Stimulated activated CD4-positive, alpha-beta T cell treated with anti-CD3 and anti-CD28 coated beads, Interleukin-12 subunit alpha, Interleukin-12 subunit beta, amount 100 ng/mL, for 4 hours (primary cell): ENCODE measurements around the gene TBC1D22A.

Source experiments
- DNase-seq: peaks from one replicate; pipeline ENCODE4 v3.0.0-alpha.2; 2020

The TBC1D22A gene

DNA sequence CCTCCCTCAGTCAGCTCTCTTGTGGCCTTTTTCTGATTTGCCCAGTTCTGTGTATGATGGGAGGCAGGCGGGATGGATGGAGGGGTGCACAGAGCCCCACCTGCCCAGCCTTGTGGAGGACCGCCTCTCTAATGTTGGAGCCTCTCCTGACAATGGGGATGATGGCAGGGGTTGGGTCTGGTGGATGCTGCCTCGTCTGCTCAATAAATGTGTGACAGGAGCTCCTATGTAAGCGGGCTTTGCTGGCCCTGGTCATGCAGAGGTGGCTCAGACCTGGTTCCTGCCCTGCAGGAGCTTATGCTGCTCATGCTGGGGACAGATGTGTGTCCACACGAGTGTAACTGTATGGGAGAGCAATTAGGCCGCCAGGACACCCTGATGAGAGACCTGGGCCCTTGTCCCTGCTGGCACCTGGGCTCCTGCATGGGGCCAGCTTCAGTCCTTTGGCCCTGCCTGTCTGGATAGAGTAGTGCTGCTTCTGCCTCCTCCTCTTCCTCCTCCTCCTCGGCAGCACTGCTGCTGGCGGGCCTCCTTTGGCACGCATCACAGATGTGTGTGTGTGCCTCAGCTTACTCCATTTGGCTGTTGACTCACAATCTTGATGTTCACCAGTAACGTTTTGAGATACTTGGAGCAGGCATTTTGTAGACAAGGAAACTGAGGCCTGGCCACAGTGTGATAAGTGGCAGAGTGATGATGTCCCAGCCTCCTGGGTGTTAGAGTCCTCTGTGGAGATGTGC is 131.0 kb downstream of the TBC1D22A start:
- DNase-seq = no peak

DNA sequence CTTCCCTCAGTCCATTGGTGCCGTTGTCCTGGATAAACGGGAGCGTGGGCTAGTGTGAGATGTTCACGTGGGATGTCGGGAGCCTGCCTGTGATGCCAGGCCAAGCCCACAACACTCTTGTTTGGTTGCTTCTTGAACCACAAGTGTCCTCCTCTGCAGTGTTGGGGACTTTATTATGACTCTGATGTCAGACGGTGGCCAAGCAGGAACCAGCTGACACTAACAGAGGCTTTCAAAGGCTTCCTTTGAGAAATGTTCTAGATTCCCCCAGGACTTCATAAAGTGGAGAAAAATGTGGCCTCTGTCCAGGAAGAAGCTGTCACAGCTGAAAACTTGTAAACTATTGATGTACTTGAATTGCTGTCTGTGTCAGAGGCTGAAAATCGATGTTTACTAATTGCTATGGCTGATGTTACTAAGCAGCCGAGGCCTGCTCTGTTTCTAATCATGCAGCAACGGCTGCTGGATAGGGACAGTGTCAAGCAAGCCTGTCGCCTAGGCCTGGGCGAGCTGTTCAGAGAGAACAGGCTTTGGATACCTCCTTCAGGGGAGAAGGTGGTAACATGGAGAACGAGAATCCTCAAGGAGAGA is 131.7 kb downstream of the TBC1D22A start:
- no peak for DNase-seq

DNA sequence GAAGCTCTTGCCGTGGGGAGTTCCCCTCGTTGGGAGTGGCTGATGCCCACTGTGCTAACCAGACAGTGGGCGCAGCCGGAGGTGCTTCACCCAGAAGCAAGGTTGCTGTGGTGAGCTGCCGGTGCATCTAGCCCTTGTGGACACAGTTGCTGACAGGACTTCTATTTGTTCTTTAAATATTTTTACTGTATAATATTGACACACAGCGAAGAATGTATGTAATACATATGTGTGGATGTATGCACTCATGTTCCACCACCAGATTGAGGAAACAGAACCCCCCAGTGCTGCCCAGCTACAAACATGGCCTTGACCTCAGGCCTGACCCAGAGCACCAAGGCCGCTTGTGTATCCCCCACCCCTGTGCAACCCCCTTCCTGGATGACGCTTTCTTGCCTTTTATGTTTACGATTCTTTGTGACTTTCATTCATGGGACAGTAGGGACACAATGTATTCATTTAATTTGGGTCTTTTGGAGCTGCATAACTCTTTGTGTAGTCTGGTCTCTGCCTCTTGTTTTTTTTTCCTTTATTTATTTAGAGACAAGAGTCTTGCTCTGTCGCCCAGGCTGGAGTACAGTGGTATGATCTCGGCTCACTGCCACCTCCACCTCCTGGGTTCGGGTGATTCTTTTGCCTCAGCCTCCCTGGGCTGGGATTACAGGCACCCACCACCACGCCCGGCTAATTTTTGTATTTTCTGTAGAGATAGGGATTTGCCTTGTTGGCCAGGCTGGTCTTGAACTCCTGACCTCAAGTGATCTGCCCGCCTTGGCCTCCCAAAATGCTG is 132.6 kb downstream of the TBC1D22A start:
- no peak for DNase-seq

DNA sequence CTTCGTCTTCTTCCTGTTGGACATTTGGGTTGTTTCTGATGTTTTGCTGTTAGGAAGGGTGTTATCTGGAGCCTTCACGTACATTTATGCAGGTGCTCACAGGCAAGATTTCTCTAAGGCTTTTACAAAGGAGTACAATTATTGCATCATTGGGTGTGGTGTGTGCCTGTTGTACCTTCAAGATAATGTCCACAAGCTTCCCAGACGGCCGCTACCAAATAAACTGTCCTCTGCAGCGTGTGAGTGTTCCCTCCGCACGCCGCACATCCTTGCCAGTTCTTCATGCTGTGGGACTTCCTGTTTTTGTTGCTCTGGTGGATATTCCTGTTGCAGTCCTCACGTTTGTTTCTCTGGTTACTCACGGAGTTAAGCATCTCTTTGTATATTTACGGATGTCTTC is 133.3 kb downstream of the TBC1D22A start:
- DNase-seq = no peak

DNA sequence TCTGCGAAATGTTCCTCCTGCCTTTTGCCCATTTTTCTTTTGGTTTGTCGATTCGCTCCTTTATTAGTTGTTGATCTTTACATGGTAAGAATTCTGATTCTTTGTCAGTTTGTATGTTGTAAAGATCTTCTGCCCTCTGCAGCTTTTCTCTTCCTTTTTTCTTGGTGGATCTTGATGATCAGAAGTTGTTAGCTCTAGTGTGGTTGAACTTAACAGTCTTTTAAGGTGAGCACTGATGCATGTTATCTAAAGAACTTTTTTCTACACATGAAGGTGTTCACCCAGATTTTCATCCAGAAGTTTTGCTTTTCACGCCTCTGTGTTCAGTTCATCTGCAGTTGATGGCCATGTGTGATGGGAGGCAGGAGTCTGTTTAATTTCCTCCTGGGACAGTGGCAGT is 133.7 kb downstream of the TBC1D22A start:
- no peak for DNase-seq

DNA sequence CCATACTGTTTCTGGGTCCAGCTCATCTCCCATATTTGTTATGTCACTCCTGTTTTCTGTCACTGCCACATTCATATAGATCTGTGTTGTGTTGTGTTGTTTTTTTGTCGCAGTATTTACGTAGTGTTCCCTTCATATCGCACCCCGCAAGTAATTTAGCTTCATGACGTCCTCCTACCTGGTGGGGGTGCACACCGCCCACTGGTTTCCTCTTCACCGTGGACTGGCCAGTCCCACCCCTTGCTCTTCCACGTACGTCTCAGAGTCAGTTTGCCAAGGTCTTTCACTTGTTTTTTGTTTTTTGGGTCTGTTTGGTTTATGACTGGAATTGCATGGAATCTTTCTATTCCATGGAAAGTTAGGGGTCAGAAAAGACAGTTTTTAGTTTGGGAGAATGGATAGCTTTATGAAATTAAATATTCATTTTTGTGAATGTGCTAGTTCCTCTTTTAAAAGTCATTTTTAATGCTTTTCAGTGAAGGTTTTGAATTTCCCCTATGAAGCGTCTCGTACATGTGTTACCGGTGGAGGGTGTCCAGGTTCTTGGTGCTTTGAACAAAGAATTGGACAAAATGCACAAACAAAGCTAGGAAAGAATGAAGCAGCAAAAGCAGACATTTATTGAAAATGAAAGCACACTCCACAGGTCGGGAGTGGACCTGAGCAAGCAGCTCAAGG is 134.3 kb downstream of the TBC1D22A start:
- DNase-seq = no peak

DNA sequence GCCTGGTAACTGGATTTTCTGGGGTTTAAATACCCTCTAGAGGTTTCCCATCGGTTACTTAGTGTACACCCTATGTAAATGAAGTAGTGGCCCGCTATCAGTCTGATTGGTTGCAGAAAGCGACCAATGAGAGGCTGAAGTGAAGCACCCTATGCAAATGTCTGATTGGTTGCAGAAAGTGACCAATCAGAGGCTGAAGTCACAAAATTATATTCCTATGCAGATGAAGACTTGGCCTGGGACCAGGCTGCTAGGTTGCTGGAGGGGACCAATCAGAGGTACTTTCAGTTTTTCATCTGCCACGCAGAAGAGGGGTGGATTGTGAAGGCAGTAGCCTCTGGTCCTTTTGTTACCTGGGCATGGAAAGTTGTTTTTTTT is 134.8 kb downstream of the TBC1D22A start:
- no peak for DNase-seq

DNA sequence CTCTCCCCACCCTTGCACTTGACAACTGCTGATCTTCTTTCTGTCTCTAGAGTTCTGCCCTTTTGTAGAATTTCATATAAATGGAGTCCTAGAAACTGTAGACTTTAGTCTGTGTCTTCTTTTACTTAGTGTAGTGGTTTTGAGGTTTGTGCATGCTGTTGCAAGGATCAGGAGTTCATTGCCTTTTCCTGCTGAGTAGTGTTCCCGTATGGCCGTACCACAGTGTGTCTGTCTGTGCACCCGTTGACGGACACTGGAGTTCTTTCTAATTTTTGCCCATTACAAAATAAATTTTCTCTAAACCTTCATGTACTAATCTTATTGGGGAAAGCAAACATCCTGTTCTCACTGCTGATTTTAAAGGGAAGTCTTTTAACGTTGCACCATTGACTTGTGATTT is 138.1 kb downstream of the TBC1D22A start:
- no peak for DNase-seq

DNA sequence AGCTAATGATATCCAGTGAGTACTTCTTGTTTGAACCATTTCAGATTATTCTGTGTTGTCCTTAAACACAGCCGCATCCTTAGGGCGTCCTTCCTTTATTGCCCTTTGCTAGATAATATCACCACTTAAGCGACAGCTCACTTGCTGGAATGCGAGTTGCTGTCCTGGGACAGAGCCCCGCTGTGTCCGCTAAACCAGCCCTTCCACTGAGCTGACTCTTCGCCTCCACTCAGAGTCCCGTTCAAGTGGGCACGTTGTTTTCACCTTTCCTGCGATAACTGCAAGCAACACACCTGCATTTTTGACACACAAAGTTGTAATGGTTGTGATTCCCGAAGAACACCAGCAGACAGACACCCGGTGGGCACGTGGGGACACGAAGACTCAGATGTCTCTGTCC is 140.0 kb downstream of the TBC1D22A start:
- DNase-seq = no peak

DNA sequence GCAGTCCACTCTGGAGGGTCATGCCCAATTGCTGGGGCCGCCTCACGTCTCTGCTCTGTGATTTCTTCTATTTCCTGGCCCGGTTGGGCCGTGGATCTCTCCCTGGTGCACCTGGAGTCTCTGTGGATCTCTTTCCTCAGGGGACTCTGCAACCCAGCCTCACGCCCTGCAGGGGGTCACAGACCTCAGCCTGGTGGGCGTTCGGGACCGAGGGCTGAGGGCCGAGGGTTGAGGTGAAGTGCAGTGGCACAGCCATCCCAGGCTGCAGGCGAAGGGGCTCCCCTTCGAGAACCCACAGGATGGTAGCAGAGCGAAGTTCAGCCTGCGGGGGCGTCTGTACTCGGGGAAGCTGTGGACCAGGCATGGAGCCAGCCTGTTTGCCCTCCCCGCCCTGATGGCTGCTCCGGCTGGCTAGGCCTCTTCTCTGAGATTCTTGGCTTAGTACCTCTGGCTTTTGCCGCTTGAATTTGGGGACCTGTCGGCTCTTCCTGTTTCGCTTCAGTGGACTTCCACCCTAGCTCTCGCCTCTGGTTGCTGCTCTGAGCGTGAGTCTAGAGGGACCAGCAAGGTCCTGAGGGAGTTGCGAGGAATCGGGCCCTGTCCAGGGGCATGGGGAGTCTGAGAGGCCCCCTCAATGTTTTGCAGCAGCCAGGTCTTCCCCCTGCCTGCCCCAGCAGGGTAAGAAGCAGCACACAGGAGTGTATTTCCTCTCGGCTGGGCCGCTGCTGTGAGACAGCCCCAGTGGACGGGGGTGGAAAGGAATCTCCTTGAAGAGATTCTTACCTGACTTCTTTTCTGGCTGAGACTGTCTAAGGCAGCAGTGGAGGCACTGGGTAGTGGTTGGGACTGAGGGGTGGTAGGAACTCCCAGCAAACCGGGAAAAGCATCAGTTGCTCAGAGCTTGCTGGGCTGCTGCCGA is 140.8 kb downstream of the TBC1D22A start:
- DNase-seq = no peak

DNA sequence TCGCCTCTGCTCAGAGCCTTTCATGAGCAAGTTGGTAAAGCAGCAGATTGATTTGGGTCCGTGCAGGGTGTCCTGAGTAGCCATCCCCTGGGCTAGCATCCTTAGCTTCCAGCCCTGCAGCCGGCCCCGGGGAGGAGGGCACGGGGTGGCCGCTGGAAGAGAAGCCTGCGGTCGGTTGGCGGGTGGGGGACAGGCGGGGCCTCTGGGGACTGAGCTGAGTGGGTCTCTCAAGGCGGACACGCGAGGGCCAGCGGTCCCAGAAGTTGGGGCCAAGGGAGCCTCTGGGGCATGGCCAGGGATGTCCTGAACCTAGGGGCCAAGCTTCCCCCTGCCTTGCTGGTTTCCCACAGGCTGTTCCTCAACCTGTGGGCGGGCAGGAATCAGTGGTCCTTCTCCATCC is 143.0 kb downstream of the TBC1D22A start:
- no peak for DNase-seq

DNA sequence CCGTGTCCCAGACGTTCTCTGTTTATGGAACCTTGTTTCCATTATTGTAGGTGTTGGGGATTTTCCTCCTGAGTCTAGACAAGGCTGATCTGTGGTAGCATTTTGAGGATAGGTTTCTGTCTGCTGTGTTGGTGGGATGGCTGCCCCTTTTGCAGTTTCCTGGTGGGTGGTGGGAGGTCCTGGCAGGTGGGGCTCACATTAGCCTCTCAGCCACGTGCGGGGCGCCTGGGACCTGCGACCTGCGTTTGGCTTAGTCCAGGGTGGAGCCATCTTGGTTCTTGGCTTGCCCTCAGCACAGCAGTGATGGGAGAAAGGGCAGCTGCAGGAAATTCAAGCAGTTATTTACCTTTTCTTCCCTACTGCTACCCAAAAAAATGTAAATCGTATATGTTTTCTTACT is 143.4 kb downstream of the TBC1D22A start:
- no peak for DNase-seq

DNA sequence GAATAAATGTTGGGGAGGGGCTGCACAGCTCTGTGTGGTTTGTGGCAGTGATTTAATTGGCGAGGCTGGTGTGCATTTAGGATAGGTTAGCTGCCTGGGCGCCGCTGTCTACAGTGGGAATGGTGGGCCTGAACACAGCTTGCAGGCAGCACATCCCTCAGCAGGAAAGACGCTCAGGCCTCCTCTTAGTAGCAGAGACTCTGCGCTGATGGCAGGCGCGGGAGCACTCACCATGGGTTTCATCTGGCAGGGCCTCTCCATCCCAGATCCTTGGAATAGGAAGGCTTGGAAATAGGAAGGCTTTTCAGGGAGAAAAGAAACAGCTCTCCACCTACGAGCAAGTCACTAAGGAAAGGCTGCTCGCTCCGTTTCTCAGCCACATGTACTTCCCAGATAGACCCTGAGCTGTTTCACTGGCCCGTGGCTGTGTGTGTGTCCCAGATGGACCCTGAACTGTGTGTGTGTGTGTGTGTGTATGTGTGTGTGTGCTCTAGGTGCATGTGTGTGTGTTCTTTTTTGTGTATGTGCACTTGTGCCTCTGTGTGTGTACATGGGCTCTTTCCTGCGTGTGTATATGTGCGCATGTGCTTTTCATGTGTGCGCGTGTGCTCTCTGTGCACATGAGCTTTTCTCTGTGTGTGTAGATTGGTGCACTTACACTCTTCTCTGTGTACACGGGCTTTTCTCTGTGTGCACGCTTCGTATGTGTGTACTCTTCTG is 144.0 kb downstream of the TBC1D22A start:
- no peak for DNase-seq

DNA sequence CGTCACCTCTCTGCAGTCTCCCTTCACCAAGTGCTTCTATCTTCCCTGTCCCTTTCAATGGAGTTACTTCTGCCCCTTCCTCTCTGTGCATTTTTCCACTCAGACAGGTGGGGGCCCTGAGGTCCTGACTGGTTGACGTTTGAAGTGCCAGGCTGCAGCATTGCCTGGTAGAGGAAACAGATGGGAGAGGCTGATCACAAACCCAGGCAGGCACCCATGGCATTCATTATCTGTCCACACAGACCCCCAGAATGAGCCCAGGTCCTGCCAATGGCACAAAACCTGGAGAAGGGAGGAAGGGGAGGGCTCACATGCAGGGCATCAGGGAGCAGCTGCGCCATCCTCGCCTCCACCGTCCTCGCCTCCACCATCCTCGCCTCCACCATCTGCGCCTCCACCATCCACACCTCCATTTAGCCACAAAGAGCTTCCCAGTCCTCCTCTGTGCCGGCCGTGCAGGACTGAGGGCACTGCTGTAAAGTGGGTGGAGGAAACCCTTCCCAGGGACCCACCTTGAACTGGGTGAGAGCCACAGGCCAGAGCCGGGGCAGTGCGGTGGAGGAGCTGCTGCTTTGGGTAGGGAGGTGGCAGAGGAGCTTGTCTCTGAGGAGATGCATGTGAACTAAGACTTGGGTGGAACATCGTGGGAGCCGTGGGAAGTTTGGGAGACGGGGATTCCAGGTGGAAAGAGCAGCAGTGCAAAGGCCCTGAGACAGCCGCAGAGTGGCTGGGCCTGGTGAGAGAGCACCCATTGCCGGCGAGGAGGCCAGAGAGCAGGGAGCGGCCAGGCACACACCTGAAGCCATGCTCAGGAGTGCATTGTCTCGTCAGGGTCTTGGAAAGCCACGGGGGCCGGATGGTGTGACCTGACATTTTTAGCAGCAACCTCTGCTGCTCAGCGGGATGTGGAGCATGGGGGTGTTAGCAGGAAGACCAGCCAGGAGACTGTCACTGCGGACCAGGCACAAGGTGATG is 145.1 kb downstream of the TBC1D22A start:
- no peak for DNase-seq

DNA sequence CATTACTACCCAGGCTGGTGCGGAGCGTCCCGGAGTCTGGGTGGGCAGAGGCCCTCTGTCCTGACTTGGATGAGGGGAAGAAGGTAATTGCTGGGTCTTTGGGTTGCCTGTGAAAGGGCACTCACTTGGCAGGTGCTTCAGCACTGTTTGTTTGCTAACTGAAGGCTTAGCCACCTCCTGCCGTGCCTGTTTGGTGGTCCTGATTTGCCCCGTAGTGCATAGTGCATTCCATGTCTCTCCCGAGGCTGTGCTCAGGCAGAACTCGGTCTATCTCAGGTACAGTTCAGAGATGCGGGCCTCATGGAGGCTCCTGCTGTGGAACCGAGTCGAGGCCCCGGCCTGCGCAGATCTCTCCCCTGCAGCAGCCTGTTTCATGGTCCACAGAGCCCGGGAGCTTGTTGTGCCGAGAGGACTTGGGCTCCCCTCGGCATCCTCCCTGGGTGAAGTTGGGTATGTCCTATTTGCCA is 146.2 kb downstream of the TBC1D22A start:
- no peak for DNase-seq

DNA sequence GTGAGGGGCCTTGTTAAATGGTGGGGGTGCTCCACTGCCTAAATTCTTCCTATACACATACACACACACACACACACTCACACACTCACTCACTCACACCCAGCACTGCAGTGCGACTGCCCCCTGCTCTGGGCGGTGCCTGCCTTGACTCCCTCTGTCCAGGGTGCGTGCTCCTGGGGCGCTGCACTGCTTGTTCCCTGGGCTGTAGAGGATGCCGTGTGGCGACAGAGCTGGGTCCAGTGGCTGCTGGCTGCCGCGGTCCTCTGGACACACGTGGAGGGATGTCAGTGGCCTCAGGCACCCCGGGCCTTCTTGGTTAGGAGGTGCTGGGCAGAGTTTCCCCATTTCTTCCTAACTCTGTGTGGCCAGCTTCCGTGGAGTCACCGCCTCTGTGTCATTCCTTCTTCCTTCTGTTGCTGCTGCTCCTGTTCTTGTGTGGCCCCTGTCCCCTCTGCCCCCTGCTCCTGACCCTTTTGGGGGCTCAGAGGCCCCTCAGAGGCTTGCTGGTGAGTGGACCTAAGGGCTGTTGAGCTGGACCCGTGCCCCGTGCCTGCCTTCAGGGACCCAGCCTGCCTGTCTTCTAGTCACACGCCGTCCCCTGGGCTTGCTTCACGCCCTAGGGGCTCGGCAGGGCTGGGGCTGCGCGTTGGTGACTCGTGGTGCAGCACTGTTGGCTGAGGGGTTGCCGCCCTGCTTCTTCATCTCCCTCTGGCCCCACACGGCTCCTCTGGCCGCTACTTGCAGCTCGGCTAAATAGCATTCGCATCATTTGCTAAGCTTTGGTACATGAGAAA is 147.0 kb downstream of the TBC1D22A start:
- DNase-seq = no peak

DNA sequence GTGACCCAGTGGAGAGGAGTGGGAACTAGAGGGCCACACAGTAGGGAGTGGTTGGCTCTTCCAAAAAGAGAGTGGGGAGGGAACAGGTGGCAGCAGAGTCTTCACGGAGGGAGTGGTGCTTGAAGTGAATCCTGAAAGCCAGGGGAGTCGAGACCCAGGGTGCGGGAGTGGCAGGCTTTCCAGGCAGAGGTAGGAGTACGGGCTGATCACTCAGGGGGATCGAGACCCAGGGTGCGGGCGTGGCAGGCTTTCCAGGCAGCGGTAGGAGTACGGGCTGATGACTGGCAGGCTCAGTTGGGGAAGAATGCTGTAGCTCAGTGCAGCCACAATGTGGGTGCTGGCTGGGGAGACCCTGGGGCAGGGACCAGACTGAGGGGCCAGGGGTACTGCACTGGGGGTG is 148.2 kb downstream of the TBC1D22A start:
- no peak for DNase-seq

DNA sequence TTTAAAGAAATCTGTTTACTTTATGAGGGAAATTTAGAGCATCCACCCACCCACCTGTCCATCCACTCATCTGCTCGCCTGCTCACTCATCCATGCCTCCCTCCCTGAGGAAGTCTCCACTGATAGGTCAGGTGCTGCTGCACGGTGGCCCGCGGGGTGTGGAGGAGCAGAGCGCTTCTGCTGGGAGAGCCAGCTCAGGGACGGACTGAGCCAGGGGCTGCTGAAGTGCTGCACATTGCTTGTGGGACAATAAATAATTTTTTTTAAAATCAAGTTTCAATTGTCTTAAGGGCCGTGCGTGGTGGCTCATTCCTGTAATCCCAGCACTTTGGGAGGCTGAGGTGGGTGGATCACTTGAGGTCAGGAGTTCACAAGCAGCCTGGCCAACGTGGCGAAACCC is 148.9 kb downstream of the TBC1D22A start:
- DNase-seq = no peak

DNA sequence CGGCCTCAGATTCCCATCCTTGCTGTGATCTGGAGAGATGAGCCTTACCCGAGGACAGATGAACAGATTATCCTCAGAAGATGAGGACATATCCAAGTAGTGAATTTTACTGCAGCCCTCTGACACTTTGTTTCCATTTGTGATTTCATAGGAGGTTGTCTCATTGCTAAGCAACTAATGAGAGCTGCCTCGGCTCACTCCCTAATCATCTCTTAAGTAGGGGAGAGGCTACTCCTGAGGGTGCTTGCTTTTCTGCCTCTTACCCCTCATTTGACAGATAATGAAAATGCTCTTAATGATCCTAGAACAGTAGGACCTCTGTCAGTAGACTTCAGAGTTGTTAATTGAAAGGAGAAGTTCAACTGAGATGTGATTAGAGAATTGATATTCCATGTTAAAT is 150.9 kb downstream of the TBC1D22A start:
- DNase-seq = no peak

DNA sequence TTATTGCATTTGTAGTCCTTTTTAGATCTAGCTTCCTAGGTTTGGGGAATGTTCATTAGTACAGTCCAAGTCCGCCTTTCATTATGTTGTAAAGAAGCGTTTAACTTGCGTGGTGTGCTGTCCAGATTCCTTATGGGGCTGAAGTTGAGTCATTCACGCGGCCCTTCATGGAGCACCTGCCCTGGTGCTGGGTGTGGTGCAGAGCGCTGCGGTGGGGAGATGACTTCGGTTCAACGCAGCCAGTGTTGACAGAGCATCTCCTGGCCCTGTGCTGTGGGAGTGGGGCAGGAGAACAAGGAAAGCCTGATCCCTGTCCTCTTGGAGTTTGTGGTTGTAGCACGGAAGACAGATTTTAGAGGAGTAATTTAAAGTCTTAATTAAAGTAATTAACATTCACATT is 152.0 kb downstream of the TBC1D22A start:
- DNase-seq = no peak
